IMR-90 (cell line): ENCODE measurements around the gene AADAC. TPM values are rescaled to one million over a fixed set of nuclear protein-coding genes. Genes with fewer than 3 reads are reported as not detected.

Source experiments
- polyA plus RNA-seq, 3 experiments: library from polyadenylated mRNA; depleted of rRNA; stranded (reverse); fragments of >200 nt; gene quantifications; 2 replicates each; pipeline ENCODE4 v1.2.3, GENCODE V29; 2012; ENCODE audit warnings: low replicate concordance in 1 of 3
- total RNA-seq: library from RNA; depleted of rRNA; stranded (reverse); fragments of >200 nt; gene quantifications from 2 replicates; pipeline ENCODE4 v1.2.3, GENCODE V29; 2012; rRNA removed

The AADAC gene
- total and polyA plus RNA-seq, 2 of the 4 experiments (the other 2 are of a cell fraction): not detected

Other genes starting within 250 kb of the AADAC start
- not detected in 2 replicates for gene AADACL2, start 80.2 kb upstream of the AADAC start, total RNA-seq
- gene AADACL2, start 80.2 kb upstream of the AADAC start, polyA plus RNA-seq (2012; rRNA removed): not detected in 2 replicates
- not detected in 2 replicates for gene SUCNR1, start 59.5 kb downstream of the AADAC start, total RNA-seq
- gene SUCNR1, start 59.5 kb downstream of the AADAC start, polyA plus RNA-seq (2012; rRNA removed): not detected in 2 replicates